NCI-H146 treated with DMSO at 0.1 percent for 48 hours (cell line): Measurements from ENCODE around the gene MTCL3.

ENCODE experiments used
- DNase-seq: peaks from one replicate; lab custom pipeline; 2025; ENCODE audit not compliant: unreplicated experiment; lab: John Stamatoyannopoulos, UW

The MTCL3 gene

GRCh38 chr6:127471379-127472255, 47.5 kb downstream of the MTCL3 start:
- DNase-seq: no peak

- no peak for DNase-seq
Observed at GRCh38 chr6:127468936-127469335, 50.2 kb downstream of the MTCL3 start.

- DNase-seq: no peak
Observed at GRCh38 chr6:127466416-127466815, 52.7 kb downstream of the MTCL3 start.

GRCh38 chr6:127464881-127465459, 54.2 kb downstream of the MTCL3 start:
- peak; percentile 51 for DNase-seq

GRCh38 chr6:127464161-127464880, 54.8 kb downstream of the MTCL3 start:
- DNase-seq: no peak

- no peak for DNase-seq
Observed at GRCh38 chr6:127463056-127463455, 56.1 kb downstream of the MTCL3 start.

GRCh38 chr6:127462376-127462775, 56.8 kb downstream of the MTCL3 start:
- no peak for DNase-seq

- DNase-seq: no peak
Observed at GRCh38 chr6:127460465-127460864, 58.7 kb downstream of the MTCL3 start.

GRCh38 chr6:127459231-127459641, 59.9 kb downstream of the MTCL3 start, which contains the start of gene KIAA0408:
TSS of gene KIAA0408 (minus strand) at chr6:127459389. CDS start at chr6:127453981, 5,408 bp downstream.
- no peak for DNase-seq

- no peak for DNase-seq
Observed at GRCh38 chr6:127458817-127459216, 60.3 kb downstream of the MTCL3 start.

- DNase-seq: no peak
Observed at GRCh38 chr6:127458222-127458621, 60.9 kb downstream of the MTCL3 start.

GRCh38 chr6:127457456-127458064, 61.6 kb downstream of the MTCL3 start:
- no peak for DNase-seq

- no peak for DNase-seq
Observed at GRCh38 chr6:127456465-127456864, 62.7 kb downstream of the MTCL3 start.

- DNase-seq: no peak
Observed at GRCh38 chr6:127453845-127454619, 65.1 kb downstream of the MTCL3 start.

GRCh38 chr6:127452803-127453202, 66.3 kb downstream of the MTCL3 start:
- no peak for DNase-seq

GRCh38 chr6:127451388-127451787, 67.7 kb downstream of the MTCL3 start:
- no peak for DNase-seq

GRCh38 chr6:127447780-127448179, 71.4 kb downstream of the MTCL3 start:
- no peak for DNase-seq

GRCh38 chr6:127446356-127446755, 72.8 kb downstream of the MTCL3 start:
- DNase-seq: no peak

GRCh38 chr6:127441881-127442280, 77.3 kb downstream of the MTCL3 start:
- no peak for DNase-seq

GRCh38 chr6:127439718-127440117, 79.4 kb downstream of the MTCL3 start:
- no peak for DNase-seq
